Effector memory CD4-positive, alpha-beta T cell (primary cell): ENCODE results near the gene IGFL1.
"Not testable (repeated sequence)": the region's sequence is repeated elsewhere in the genome, so short reads cannot be mapped to it uniquely, and the experiment has no call there.

Experiments
- DNase-seq, 3 donors: peaks; one replicate each; pipeline ENCODE4 v3.0.0-alpha.2; 2020
- H3K27ac ChIP-seq: 2 replicates; pipeline ENCODE4 v1.7.0; 2013; ENCODE audit warnings: mild to moderate bottlenecking, low read length, moderate library complexity; ENCODE audit not compliant: insufficient read depth, poor library complexity, severe bottlenecking
- H3K27me3 ChIP-seq: replicated peaks from 2 replicates; pipeline ENCODE4 v1.7.0; 2013; ENCODE audit warnings: mild to moderate bottlenecking, low read length; ENCODE audit not compliant: insufficient read depth, control insufficient read depth, poor library complexity, severe bottlenecking
- H3K36me3 ChIP-seq: 2 replicates; pipeline ENCODE4 v1.7.0; 2013; ENCODE audit warnings: mild to moderate bottlenecking, low read length, moderate library complexity; ENCODE audit not compliant: control insufficient read depth, insufficient read depth
- H3K4me1 ChIP-seq: 2 replicates; pipeline ENCODE4 v1.7.0; 2013; ENCODE audit warnings: low read length, mild to moderate bottlenecking; ENCODE audit not compliant: control insufficient read depth, insufficient read depth, poor library complexity, severe bottlenecking
- H3K4me3 ChIP-seq: 2 replicates; pipeline ENCODE4 v1.7.0; 2013; ENCODE audit warnings: low read length, low read depth, mild to moderate bottlenecking; ENCODE audit not compliant: insufficient read depth, poor library complexity, severe bottlenecking
- H3K9me3 ChIP-seq: 2 replicates; pipeline ENCODE4 v1.7.0; 2013; ENCODE audit warnings: mild to moderate bottlenecking, low read length, moderate library complexity; ENCODE audit not compliant: control insufficient read depth

IGFL1 gene

GRCh38 chr19:46191972-46192371, 37.6 kb upstream of the IGFL1 start:
- H3K4me1 ChIP-seq, result no peaks in the 10 kb centered on the region
- DNase-seq, result no peak
- H3K4me3 ChIP-seq, result no peak overlapping the region
- peaks cover 7% of the 10 kb centered on the region for H3K27me3 ChIP-seq
- H3K36me3 ChIP-seq, result no peaks in the 10 kb centered on the region
- H3K9me3 ChIP-seq, result no peaks in the 10 kb centered on the region
- H3K27ac ChIP-seq, result no peak overlapping the region

GRCh38 chr19:46192626-46192991, 36.9 kb upstream of the IGFL1 start:
- H3K27ac ChIP-seq, H3K36me3 ChIP-seq: not testable (repeated sequence)

DNA sequence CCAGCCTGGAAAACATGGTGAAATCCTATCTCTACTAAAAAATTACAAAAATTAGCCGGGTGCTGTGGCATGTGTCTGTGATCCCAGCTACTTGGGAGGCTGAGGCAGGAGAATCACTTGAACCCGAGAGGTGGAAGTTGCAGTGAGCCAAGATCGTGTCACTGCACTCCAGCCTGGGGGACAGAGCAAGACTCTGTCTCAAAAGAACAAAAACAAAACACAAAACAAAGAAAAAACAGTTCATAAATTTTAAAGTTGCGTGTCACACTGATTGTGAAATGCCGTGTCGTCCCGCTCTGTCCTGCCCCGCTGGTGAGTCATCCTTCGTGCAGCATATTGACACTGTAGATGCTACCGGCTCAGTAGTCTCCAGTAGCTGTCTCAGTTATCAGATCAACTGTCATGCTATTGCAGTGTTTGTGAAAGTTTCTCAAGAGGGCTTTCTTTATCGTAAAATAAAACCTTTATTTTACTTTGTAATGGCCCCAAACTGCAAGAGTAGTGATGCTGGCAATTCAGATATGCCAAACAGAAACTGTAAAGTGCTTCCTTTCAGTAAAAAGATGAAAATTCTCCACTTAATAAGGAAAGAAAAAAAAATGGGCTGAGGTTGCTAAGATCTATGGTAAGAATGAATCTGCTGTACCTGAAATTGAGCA, 36.4 kb upstream of the IGFL1 start:
- no peak overlapping the region for H3K27ac ChIP-seq
- no peaks in the 10 kb centered on the region for H3K36me3 ChIP-seq
- DNase-seq, result no peak
- H3K27me3 ChIP-seq, result peaks cover 7% of the 10 kb centered on the region
- H3K4me1 ChIP-seq, result no peaks in the 10 kb centered on the region
- no peaks in the 10 kb centered on the region for H3K9me3 ChIP-seq
- H3K4me3 ChIP-seq, result no peak overlapping the region

More at GRCh38 chr19:46192626-46192991, 36.9 kb upstream of the IGFL1 start:
- not testable (repeated sequence) for H3K4me1 ChIP-seq, H3K27me3 ChIP-seq, H3K4me3 ChIP-seq, DNase-seq, H3K9me3 ChIP-seq

GRCh38 chr19:46193678-46194077, 35.9 kb upstream of the IGFL1 start:
- DNase-seq, result no peak
- H3K36me3 ChIP-seq, result no peaks in the 10 kb centered on the region
- H3K4me1 ChIP-seq, result no peaks in the 10 kb centered on the region
- H3K4me3 ChIP-seq, result no peak overlapping the region
- peaks cover 7% of the 10 kb centered on the region for H3K27me3 ChIP-seq
- no peak overlapping the region for H3K27ac ChIP-seq
- no peaks in the 10 kb centered on the region for H3K9me3 ChIP-seq

DNA sequence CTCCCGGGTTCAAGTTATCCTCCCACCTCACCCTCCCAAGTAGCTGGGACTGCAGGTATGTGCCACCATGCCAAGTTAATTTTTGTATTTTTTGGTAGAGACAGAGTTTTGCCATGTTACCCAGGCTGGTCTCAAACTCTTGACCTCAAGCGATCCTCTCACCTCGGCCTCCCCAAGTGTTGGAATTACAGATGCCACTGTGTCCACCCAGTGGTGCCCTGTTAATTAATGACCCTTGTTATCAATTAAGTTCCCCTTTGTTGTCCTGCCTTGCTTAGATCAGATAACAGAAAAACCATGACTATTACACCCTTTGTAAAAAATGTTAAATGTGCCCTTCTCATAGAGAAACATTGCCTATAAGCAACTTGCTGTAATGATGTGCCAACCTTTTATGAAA, 34.4 kb upstream of the IGFL1 start:
- Histone ChIP-seq H3K4me1 (no peaks in the 10 kb centered on the region), H3K4me3 (no peak overlapping the region), H3K27me3 (peaks cover 7% of the 10 kb centered on the region), H3K36me3 (no peaks in the 10 kb centered on the region), H3K27ac (no peak overlapping the region), H3K9me3 (no peaks in the 10 kb centered on the region)
- no peak for DNase-seq

- not testable (repeated sequence) for H3K27me3 ChIP-seq, H3K36me3 ChIP-seq, H3K9me3 ChIP-seq, H3K27ac ChIP-seq, DNase-seq, H3K4me3 ChIP-seq, H3K4me1 ChIP-seq
Measured at GRCh38 chr19:46195919-46196318, 33.6 kb upstream of the IGFL1 start.

DNA sequence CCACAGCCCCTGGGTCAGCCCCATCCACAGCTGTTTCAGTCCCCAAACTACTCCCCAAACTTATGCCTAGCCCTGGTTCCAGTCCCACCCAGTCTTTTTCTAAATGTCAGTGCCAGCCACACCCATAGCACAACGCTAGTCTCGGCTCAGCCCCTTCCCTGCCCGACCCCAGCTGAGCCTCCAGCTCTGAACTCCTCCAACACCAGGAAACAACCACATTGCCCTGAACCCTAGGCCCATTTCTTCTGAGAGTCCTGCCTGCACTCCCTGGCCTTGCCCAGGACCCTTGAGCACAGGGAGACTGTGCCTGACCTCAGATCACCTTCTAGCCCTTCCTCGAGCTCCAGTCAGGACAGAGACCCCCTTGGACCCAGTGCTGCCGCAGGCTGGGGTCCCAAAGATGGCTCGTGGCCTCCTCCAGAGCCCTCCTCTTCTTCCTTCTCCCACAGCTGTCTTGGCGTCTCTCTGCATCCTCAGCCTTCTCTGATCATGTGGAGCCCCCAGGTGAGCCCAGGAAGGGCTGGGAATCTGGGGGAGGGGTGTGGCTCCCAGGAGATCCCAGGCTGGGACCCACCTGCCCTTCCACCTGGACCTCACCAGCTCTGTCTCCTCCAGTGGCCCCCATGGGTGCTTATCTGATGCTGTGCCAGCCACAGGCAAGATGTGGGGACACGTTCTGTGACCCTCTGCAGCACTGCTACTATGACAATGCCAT, 33.0 kb upstream of the IGFL1 start:
- no peaks in the 10 kb centered on the region for H3K27me3 ChIP-seq

DNA sequence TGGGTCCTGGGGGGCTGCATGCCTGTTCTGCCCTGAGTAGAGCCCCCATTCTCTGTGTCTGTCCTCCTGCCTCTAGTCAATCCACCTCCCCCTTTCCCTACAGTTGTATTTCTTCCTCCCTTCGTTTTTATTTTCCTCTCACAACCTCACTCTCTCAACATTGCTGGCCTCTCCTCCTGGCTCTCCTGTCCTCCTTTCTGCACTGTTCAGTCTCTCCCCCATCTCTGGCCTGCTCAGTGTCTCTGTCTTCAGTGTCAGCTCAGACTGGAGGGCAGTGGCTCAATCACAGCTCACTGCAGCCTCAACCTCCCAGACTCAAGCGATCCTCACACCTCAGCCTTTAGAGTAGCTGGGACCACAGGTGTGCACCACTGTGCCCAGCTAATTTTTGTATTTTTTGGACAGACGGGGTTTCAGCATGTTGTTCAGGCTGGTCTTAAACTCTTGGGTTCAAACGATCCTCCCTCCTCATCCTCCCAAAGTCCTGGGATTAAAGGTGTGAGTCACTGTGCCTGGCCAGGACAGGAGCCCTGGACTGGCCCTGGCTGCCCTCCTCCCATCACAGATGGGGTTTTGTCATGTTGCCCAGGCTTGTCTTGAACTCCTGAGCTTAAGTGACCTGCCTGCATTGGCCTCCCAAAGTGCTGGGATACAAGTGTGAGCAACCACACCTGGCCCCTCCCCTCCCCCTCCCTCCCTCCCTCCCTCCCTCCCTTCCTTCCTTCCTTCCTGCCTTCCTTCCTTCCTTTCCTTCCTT, 32.0 kb upstream of the IGFL1 start:
- no peak overlapping the region for H3K4me3 ChIP-seq
- no peak overlapping the region for H3K27ac ChIP-seq
- DNase-seq, result no peak
- no peaks in the 10 kb centered on the region for H3K36me3 ChIP-seq
- no peaks in the 10 kb centered on the region for H3K9me3 ChIP-seq
- H3K4me1 ChIP-seq, result no peaks in the 10 kb centered on the region
- H3K27me3 ChIP-seq, result no peaks in the 10 kb centered on the region

More for the DNA sequence above, 33.0 kb upstream of the IGFL1 start:
- Histone ChIP-seq H3K36me3 (no peaks in the 10 kb centered on the region), H3K27ac (no peak overlapping the region), H3K9me3 (no peaks in the 10 kb centered on the region), H3K4me1 (no peaks in the 10 kb centered on the region), H3K4me3 (no peak overlapping the region)
- no peak for DNase-seq

DNA sequence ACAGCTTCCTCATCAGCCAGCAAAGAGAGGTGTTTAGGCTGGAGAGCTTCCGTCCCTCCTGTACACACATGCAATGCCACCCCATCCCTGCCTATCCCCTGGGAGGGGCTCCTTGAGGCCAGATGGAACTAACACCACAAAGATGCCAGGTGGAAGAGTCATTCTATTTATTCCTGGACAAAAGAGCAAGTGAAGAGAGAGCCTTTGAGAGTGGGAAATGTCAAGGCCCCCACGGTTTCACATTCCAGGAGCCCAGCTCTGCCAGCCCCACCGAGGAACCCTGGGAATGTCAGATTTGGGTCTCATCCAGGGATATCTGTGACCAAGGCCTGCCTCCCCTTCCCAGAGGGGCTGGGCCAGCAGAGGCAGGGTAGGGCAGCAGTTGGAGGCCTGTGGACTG, 30.8 kb upstream of the IGFL1 start:
- H3K4me1 ChIP-seq, result no peaks in the 10 kb centered on the region
- no peak overlapping the region for H3K27ac ChIP-seq
- H3K9me3 ChIP-seq, result no peaks in the 10 kb centered on the region
- H3K27me3 ChIP-seq, result no peaks in the 10 kb centered on the region
- DNase-seq, result no peak
- no peak overlapping the region for H3K4me3 ChIP-seq
- H3K36me3 ChIP-seq, result no peaks in the 10 kb centered on the region
